GM13976 (cell line): Measurements from ENCODE around the gene TCF3.
A peak's percentile ranks its signal among the peaks of the same experiment; 100 is the strongest.

Experiments
- DNase-seq: peaks from one replicate; pipeline ENCODE4 v3.0.0; 2012; ENCODE audit warnings: low spot score
- CTCF ChIP-seq: IDR thresholded peaks from 2 replicates; pipeline ENCODE4 v1.5.1; 2012; ENCODE audit warnings: borderline replicate concordance, mild to moderate bottlenecking; ENCODE audit not compliant: insufficient read depth; ENCODE audit errors: extremely low read depth, missing control alignments, control extremely low read depth
- in situ Hi-C: fragments of 300-500 bp; cut with MboI; formaldehyde crosslinking; loops from one replicate; pipeline ENCODE4 v1.12.0; 2022; ENCODE audit warnings: low sequenced_read_pairs, mixed read lengths, inconsistent platforms; ENCODE audit not compliant: unreplicated experiment

Gene TCF3

GRCh38 chr19:1602091-1602707 is 50.2 kb downstream of the TCF3 start:
- no peak for DNase-seq
- TF ChIP-seq CTCF: no peak
- in situ Hi-C loops: no loop called here

- TF ChIP-seq CTCF: no peak
- in situ Hi-C loops: no loop called here
- no peak for DNase-seq
These were observed 50.8 kb downstream of the TCF3 start for GRCh38 chr19:1601613-1602064.

- in situ Hi-C loops: no loop called here
- no peak for TF ChIP-seq CTCF
- DNase-seq: no peak
These were observed 53.0 kb downstream of the TCF3 start for GRCh38 chr19:1599460-1599846.

GRCh38 chr19:1598777-1599459 is 53.5 kb downstream of the TCF3 start:
- no peak for DNase-seq
- no peak for TF ChIP-seq CTCF
- in situ Hi-C loops: no loop called here

- DNase-seq: no peak
- TF ChIP-seq CTCF: no peak
- in situ Hi-C loops: no loop called here
These were observed 59.0 kb downstream of the TCF3 start for GRCh38 chr19:1593501-1593772.

- in situ Hi-C loops: no loop called here
- peak; percentile 98 for DNase-seq
These were observed 59.5 kb downstream of the TCF3 start, which contains the start of gene MBD3 for GRCh38 chr19:1592755-1593500. MBD3 (minus strand) TSS chr19:1592865; CDS start chr19:1592631, 234 bp downstream.

More at GRCh38 chr19:1592755-1593500, 59.5 kb downstream of the TCF3 start, which contains the start of gene MBD3:
- no peak for TF ChIP-seq CTCF
